Mesothelial cell of epicardium (in vitro differentiated cells): ENCODE measurements around the gene ATP10B. TPM values are rescaled to one million over a fixed set of nuclear protein-coding genes. Genes with fewer than 3 reads are reported as not detected.

Experiments
- DNase-seq, 2 experiments: peaks; one replicate each; pipeline ENCODE4 v3.0.0; 2021; ENCODE audit warnings: low spot score in 2 of 2; ENCODE audit not compliant: unreplicated experiment in 2 of 2
- H3K27ac Mint-ChIP-seq: 2 replicates; pipeline ENCODE4 v1.8.0; 2021; ENCODE audit warnings: mixed read lengths
- H3K27me3 Mint-ChIP-seq: 2 replicates; pipeline ENCODE4 v1.8.0; 2021; ENCODE audit warnings: low read depth, mixed read lengths
- H3K36me3 Mint-ChIP-seq: 2 replicates; pipeline ENCODE4 v1.8.0; 2021; ENCODE audit warnings: mixed read lengths
- H3K4me1 Mint-ChIP-seq: 2 replicates; pipeline ENCODE4 v1.8.0; 2021; ENCODE audit warnings: mixed read lengths
- H3K4me3 Mint-ChIP-seq: 2 replicates; pipeline ENCODE4 v1.8.0; 2021; ENCODE audit warnings: mild to moderate bottlenecking, moderate library complexity, mixed read lengths
- H3K9me3 Mint-ChIP-seq: 2 replicates; pipeline ENCODE4 v1.8.0; 2021; ENCODE audit warnings: mixed read lengths
- total RNA-seq: library from RNA; stranded (reverse); gene quantifications from 3 replicates; pipeline ENCODE4 v1.2.1, GENCODE V29; 2021
- TF ChIP-seq, protein P1 (sequence below): fragments of 200-600 bp; sonication (generic); IDR thresholded peaks from one replicate; pipeline ENCODE4 v1.5.0; 2021; ENCODE audit warnings: antibody characterized with exemption; ENCODE audit not compliant: unreplicated experiment

The ATP10B gene
- total RNA-seq, 1 donor from 2014 or later: not detected

DNA sequence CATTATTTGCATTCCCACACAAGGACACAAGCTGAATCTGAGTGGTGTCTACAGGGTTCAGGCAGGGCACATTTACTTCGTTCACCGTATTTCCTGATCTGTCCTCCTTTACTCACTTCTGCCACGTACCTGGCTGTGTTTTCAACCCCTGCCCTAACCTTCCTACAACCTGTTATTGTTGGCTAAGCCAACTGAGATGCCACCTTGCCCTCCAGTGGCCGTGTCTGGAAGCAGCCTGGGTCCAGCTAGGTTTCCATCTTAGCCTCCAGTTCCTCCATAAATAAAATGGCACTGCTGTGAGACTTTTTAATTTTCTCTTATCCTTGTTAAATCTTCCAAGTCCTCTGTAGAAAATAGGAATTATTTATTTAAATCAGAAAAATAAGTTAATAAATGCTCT is 64.8 kb downstream of the ATP10B start:
- Mint-ChIP-seq H3K27ac (no peak overlapping the region), H3K36me3 (no peaks in the 10 kb centered on the region), H3K9me3 (no peaks in the 10 kb centered on the region), H3K4me3 (no peak overlapping the region), H3K27me3 (peaks cover 2% of the 10 kb centered on the region), H3K4me1 (no peaks in the 10 kb centered on the region)
- TF ChIP-seq, protein P1, sequence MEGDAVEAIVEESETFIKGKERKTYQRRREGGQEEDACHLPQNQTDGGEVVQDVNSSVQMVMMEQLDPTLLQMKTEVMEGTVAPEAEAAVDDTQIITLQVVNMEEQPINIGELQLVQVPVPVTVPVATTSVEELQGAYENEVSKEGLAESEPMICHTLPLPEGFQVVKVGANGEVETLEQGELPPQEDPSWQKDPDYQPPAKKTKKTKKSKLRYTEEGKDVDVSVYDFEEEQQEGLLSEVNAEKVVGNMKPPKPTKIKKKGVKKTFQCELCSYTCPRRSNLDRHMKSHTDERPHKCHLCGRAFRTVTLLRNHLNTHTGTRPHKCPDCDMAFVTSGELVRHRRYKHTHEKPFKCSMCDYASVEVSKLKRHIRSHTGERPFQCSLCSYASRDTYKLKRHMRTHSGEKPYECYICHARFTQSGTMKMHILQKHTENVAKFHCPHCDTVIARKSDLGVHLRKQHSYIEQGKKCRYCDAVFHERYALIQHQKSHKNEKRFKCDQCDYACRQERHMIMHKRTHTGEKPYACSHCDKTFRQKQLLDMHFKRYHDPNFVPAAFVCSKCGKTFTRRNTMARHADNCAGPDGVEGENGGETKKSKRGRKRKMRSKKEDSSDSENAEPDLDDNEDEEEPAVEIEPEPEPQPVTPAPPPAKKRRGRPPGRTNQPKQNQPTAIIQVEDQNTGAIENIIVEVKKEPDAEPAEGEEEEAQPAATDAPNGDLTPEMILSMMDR: no peak
- no peak for DNase-seq

DNA sequence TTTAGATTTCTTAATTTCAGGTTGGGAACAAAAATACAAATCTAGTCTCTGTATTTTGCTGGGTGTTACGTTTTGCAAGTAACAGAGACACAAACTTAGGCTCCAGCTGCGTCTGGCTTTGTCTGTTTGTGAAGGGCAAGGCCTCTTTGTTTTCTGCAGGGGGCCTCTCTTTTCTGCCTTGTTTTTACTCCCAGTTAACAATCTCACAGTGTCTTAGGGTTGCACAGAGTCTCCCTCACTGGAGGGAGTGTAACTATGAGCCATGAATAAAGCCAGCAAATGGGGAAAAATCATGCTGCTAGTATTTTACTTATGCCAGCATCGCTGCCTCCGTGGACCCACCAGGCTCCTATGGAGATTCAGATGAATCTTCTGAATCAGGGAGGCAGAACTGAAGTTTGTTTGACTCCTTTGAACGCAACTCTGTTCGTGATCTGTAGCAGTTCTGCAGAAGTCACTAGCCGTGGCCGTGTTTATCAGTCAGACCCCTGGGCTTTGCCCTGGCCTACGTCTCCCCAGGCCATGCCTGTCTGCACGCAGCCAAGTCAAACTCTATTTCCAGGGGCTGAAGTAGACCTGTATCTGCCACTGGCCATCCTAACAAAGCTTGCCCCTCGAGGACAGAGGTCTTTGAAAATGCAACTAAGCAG is 77.2 kb downstream of the ATP10B start:
- no peaks in the 10 kb centered on the region for H3K27me3 Mint-ChIP-seq
- H3K36me3 Mint-ChIP-seq: no peaks in the 10 kb centered on the region
- no peak for DNase-seq
- TF ChIP-seq, protein P1: no peak
- no peak overlapping the region for H3K27ac Mint-ChIP-seq
- no peaks in the 10 kb centered on the region for H3K9me3 Mint-ChIP-seq
- H3K4me1 Mint-ChIP-seq: no peaks in the 10 kb centered on the region
- H3K4me3 Mint-ChIP-seq: no peak overlapping the region

DNA sequence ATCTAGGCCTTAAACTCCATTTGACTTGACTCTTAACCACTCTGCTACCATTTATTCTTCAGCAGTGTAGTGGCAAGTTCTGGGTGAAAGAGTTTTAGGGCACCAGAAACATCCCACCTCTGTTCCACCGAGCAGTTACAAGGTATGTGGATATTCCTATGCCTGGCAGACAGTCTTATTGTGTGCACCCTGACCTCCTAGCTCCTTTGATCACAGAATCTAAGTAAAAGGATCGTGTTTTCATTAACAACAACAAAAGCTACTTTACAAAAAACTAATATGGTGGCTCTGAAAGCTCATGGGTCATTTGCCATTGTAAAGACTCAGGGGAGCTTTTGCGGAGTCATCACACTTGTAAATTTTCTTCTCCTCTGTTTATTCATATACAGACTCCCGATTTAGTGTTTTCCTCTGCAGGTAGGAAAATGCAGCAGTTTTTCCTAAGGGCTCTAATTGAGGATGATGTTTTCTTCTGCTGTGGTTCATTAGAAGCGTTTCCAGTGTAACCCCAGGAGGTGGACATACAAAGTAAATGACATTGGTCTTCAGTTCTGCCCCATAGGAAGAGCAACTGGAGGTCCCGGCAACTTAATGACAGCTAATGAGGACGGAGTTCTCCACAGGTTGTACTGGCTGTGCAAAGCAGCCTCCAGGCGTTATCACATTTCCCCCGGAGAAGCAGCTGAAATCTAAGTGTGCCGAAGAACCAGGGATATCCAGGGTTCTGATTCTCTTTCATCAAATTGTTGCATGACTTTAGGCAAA is 78.2 kb downstream of the ATP10B start:
- Mint-ChIP-seq H3K4me3 (no peak overlapping the region), H3K27me3 (no peaks in the 10 kb centered on the region), H3K27ac (no peak overlapping the region), H3K4me1 (no peaks in the 10 kb centered on the region), H3K9me3 (no peaks in the 10 kb centered on the region), H3K36me3 (no peaks in the 10 kb centered on the region)
- TF ChIP-seq, protein P1: no peak
- no peak for DNase-seq

DNA sequence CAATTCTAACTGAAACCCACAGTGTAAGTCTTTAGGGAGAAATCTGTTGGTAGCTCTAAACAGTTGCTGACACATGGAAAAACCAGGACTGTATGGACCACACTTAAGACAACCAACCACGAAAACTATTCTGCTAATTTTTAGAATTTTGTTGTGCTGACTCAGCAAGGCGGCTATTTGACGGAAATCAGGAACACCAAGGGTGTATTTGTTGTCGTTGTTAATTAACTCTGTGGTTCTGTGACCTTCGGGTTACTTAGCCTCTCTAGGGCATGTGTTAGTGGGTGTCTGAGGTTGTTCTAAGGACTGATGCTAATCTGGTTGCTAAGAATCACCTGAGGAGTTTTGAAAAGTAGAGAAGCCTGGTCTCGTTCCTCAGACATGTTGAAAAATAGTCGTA is 79.2 kb downstream of the ATP10B start:
- Mint-ChIP-seq H3K36me3 (no peaks in the 10 kb centered on the region), H3K4me1 (no peaks in the 10 kb centered on the region), H3K27me3 (no peaks in the 10 kb centered on the region), H3K27ac (no peak overlapping the region), H3K9me3 (no peaks in the 10 kb centered on the region), H3K4me3 (no peak overlapping the region)
- no peak for DNase-seq
- TF ChIP-seq, protein P1: no peak

DNA sequence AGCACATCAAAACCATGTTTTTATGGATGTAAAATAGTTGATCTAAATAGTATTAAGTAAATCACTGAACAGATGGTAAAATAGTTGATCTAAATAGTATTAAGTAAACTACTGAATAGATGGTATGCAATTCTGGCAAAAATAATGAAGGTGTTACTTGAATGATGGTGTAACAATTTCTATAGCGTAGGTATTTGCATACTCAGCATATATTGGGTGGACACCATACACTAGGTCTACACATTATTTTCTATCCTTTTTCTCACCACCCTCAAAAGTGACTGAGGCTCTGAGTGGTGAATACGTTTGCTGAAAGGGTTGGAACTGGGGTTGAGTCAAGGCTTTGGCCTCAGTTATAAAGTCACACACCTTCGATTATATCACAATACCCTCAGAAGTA is 81.3 kb downstream of the ATP10B start:
- H3K27me3 Mint-ChIP-seq: no peaks in the 10 kb centered on the region

More for the DNA sequence above, 81.3 kb downstream of the ATP10B start:
- H3K4me1 Mint-ChIP-seq: no peaks in the 10 kb centered on the region
- DNase-seq: no peak
- no peaks in the 10 kb centered on the region for H3K36me3 Mint-ChIP-seq
- H3K27ac Mint-ChIP-seq: no peak overlapping the region
- H3K4me3 Mint-ChIP-seq: no peak overlapping the region
- TF ChIP-seq, protein P1: no peak
- no peaks in the 10 kb centered on the region for H3K9me3 Mint-ChIP-seq
